PC-9 (cell line): ENCODE data around the gene ZSWIM1. TPM values are rescaled to one million over a fixed set of nuclear protein-coding genes. Genes with fewer than 3 reads are reported as not detected.

Experiments used
- BruUV-seq: library from RNA; stranded (reverse); fragments of 400-500 nt; replicated peaks from 2 replicates; lab custom pipeline; 2021; lab: Mats Ljungman, UMichigan
- CTCF ChIA-PET: fragments of 300-600 bp; sonication (Branson Sonifier 250); formaldehyde crosslinking; loops from one replicate; lab custom pipeline; 2022; ENCODE audit warnings: antibody characterized with exemption; lab: Charles Lee
- POLR2A ChIA-PET: fragments of 300-600 bp; sonication (Branson Sonifier 250); formaldehyde crosslinking; loops from one replicate; lab custom pipeline; 2022; ENCODE audit warnings: antibody characterized with exemption; ENCODE audit not compliant: unreplicated experiment; lab: Charles Lee
- DNase-seq, 2 experiments: peaks; one replicate each; pipeline versions ENCODE4 v3.0.0 to v3.0.0-alpha.2; 2015 to 2022; ENCODE audit warnings: mixed read lengths in 1 of 2
- H2AFZ ChIP-seq: fragments of 200-600 bp; sonication (generic); 2 replicates; pipeline ENCODE4 v1.8.1; 2017; ENCODE audit warnings: antibody characterized with exemption
- H3F3A ChIP-seq: fragments of 200-600 bp; sonication (generic); 2 replicates; pipeline ENCODE4 v1.8.1; 2017; ENCODE audit warnings: antibody characterized with exemption, mild to moderate bottlenecking, low read depth; ENCODE audit not compliant: insufficient read depth
- H3K27ac ChIP-seq: fragments of 200-600 bp; sonication (generic); 2 replicates; pipeline ENCODE4 v1.6.1; 2016; ENCODE audit warnings: mixed run types
- H3K27me3 ChIP-seq: fragments of 200-600 bp; sonication (generic); 2 replicates; pipeline ENCODE4 v1.6.1; 2016; ENCODE audit warnings: low read depth, mixed run types; ENCODE audit not compliant: insufficient read depth
- H3K36me3 ChIP-seq: fragments of 200-600 bp; sonication (generic); 2 replicates; pipeline ENCODE4 v1.6.1; 2016; ENCODE audit warnings: low read depth, mixed run types
- H3K4me1 ChIP-seq: fragments of 200-600 bp; sonication (generic); replicated peaks from 2 replicates; pipeline ENCODE4 v1.6.1; 2016; ENCODE audit warnings: mixed run types; ENCODE audit not compliant: insufficient read depth
- H3K4me2 ChIP-seq: fragments of 200-600 bp; sonication (generic); 2 replicates; pipeline ENCODE4 v1.6.1; 2017; ENCODE audit warnings: mixed run types
- H3K4me3 ChIP-seq: fragments of 200-600 bp; sonication (generic); 2 replicates; pipeline ENCODE4 v1.6.1; 2016; ENCODE audit warnings: mixed run types
- H3K79me2 ChIP-seq: fragments of 200-600 bp; sonication (generic); 2 replicates; pipeline ENCODE4 v1.6.1; 2017; ENCODE audit warnings: low read depth, mixed run types
- H3K9me2 ChIP-seq: fragments of 200-600 bp; sonication (generic); 2 replicates; pipeline ENCODE4 v1.8.1; 2017; ENCODE audit warnings: mild to moderate bottlenecking; ENCODE audit not compliant: insufficient read depth
- H3K9me3 ChIP-seq: fragments of 200-600 bp; sonication (generic); 2 replicates; pipeline ENCODE4 v1.8.1; 2016; ENCODE audit warnings: low read depth; ENCODE audit not compliant: insufficient read depth
- H4K20me1 ChIP-seq: fragments of 200-600 bp; sonication (generic); 2 replicates; pipeline ENCODE4 v1.8.1; 2017; ENCODE audit not compliant: insufficient read depth
- CTCF ChIP-seq: fragments of 200-600 bp; sonication (generic); conservative IDR thresholded peaks from 2 replicates; pipeline ENCODE4 v1.6.1; 2017; ENCODE audit warnings: mixed run types, antibody characterized with exemption, mild to moderate bottlenecking, moderate library complexity
- EZH2 ChIP-seq: fragments of 200-600 bp; sonication (generic); IDR thresholded peaks from 2 replicates; pipeline ENCODE4 v1.8.0; 2017; ENCODE audit warnings: antibody characterized with exemption, low read depth
- intact Hi-C: fragments of 100-400 bp; cut with micrococcal nuclease; formaldehyde crosslinking; loops from one replicate; pipeline ENCODE4 v1.10.0; 2022; ENCODE audit not compliant: unreplicated experiment
- total RNA-seq: library from RNA; stranded (reverse); gene quantifications from 2 replicates; pipeline ENCODE4 v1.2.3, GENCODE V29; 2021

ZSWIM1 gene
- total RNA-seq, 1 experiment from 2014 or later, result 13.2 TPM

GRCh38 chr20:45835329-45835765 is 45.7 kb upstream of the ZSWIM1 start:
- no TSS peak for BruUV-seq

GRCh38 chr20:45835825-45836224 is 45.2 kb upstream of the ZSWIM1 start:
- no peaks in the 10 kb centered on the region for H3K9me2 ChIP-seq
- CTCF ChIA-PET, result interaction anchor here (0.7 kb wide), 1 partner anchor 65 kb away, joined by 3 read pairs; no protein-coding TSS in a partner anchor
- no peaks in the 10 kb centered on the region for H3K79me2 ChIP-seq
- H3K27me3 ChIP-seq, result no peaks in the 10 kb centered on the region
- no peaks in the 10 kb centered on the region for H3K36me3 ChIP-seq
- peak overlapping the region; percentile 11; the same call in 1 of the 2 replicates for H3K4me2 ChIP-seq
- peak in 1 of 2 experiments; percentile 33 for DNase-seq
- POLR2A ChIA-PET, result interaction anchor here (0.5 to 0.6 kb wide), 2 partner anchors 16 to 877 kb away, joined by 3 to 8 read pairs; no protein-coding TSS in a partner anchor
- intact Hi-C loops, result no loop called here
- H3K4me3 ChIP-seq, result no peak overlapping the region
- peaks cover 18% of the 10 kb centered on the region for H3K4me1 ChIP-seq
- TF ChIP-seq CTCF (no peak), EZH2 (no peak)
- no peak overlapping the region for H2AFZ ChIP-seq
- no TSS peak for BruUV-seq
- no peak overlapping the region for H3K27ac ChIP-seq
- H3K9me3 ChIP-seq, result no peaks in the 10 kb centered on the region
- no peaks in the 10 kb centered on the region for H4K20me1 ChIP-seq
- peaks cover 31% of the 10 kb centered on the region for H3F3A ChIP-seq

More at GRCh38 chr20:45835329-45835765, 45.7 kb upstream of the ZSWIM1 start:
- Histone ChIP-seq H3K27ac (no peak overlapping the region), H4K20me1 (no peaks in the 10 kb centered on the region), H2AFZ (no peak overlapping the region), H3K27me3 (no peaks in the 10 kb centered on the region), H3K4me3 (no peak overlapping the region), H3K4me1 (peaks cover 18% of the 10 kb centered on the region), H3K9me2 (no peaks in the 10 kb centered on the region), H3K79me2 (no peaks in the 10 kb centered on the region), H3F3A (peaks cover 35% of the 10 kb centered on the region), H3K4me2 (peak overlapping the region; percentile 11; the same call in 1 of the 2 replicates), H3K36me3 (no peaks in the 10 kb centered on the region), H3K9me3 (no peaks in the 10 kb centered on the region)
- no peak for TF ChIP-seq EZH2
- no peak for TF ChIP-seq CTCF
- CTCF ChIA-PET, result no interaction called here
- POLR2A ChIA-PET, result interaction anchor here (0.5 to 0.6 kb wide), 3 partner anchors 16 to 876 kb away, joined by 3 to 8 read pairs (median 4); partner anchors contain the start of gene ZSWIM1
- intact Hi-C loops, result no loop called here
- no peak for DNase-seq

GRCh38 chr20:45836841-45837240 is 44.2 kb upstream of the ZSWIM1 start:
- DNase-seq, result no peak
- peaks cover 18% of the 10 kb centered on the region for H3K4me1 ChIP-seq
- no peaks in the 10 kb centered on the region for H3K36me3 ChIP-seq
- intact Hi-C loops, result no loop called here
- no peak overlapping the region for H3K4me2 ChIP-seq
- H3F3A ChIP-seq, result peaks cover 31% of the 10 kb centered on the region
- ChIA-PET POLR2A (interaction anchor here (0.7 kb wide), 1 partner anchor 317 kb away, joined by 3 read pairs; no protein-coding TSS in a partner anchor), CTCF (interaction anchor here (0.6 kb wide), 1 partner anchor 65 kb away, joined by 3 read pairs; no protein-coding TSS in a partner anchor)
- H3K9me2 ChIP-seq, result no peaks in the 10 kb centered on the region
- H3K27ac ChIP-seq, result no peak overlapping the region
- BruUV-seq, result TSS peak; percentile 2
- no peaks in the 10 kb centered on the region for H4K20me1 ChIP-seq
- H3K4me3 ChIP-seq, result no peak overlapping the region
- no peak overlapping the region for H2AFZ ChIP-seq
- no peaks in the 10 kb centered on the region for H3K79me2 ChIP-seq
- H3K27me3 ChIP-seq, result no peaks in the 10 kb centered on the region
- H3K9me3 ChIP-seq, result no peaks in the 10 kb centered on the region
- TF ChIP-seq CTCF (no peak), EZH2 (no peak)
